Measurements from ENCODE around the gene ASB6. TPM values are rescaled to one million over a fixed set of nuclear protein-coding genes. Genes with fewer than 3 reads are reported as not detected.

ASB6 gene
- total RNA-seq, 1 experiment from 2014 or later: 21.0 TPM

- Histone ChIP-seq H3K4ac (ENCODE audit: low read depth, low read length) (no peak overlapping the region), H4K20me1 (ENCODE audit: control insufficient read depth, insufficient read depth, insufficient read length) (no peaks in the 10 kb centered on the region), H3K9ac (ENCODE audit: extremely low read depth, insufficient read length, low read length) (no peak overlapping the region), H2BK5ac (ENCODE audit: insufficient read length, low read length) (no peak overlapping the region), H2BK120ac (ENCODE audit: low read depth, low read length, poor library complexity, severe bottlenecking) (no peak overlapping the region), H2AK5ac (ENCODE audit: insufficient read length, low read length) (no peak overlapping the region), H4K91ac (ENCODE audit: insufficient read length, low read depth, low read length) (no peak overlapping the region), H3K18ac (ENCODE audit: insufficient read length, low read depth, low read length) (no peak overlapping the region), H3K23me2 (ENCODE audit: insufficient read length, low read depth, low read length, poor library complexity, severe bottlenecking) (no peaks in the 10 kb centered on the region), H3K27me3 (ENCODE audit: insufficient read depth, low read length) (no peaks in the 10 kb centered on the region), H3K27ac (ENCODE audit: insufficient read length, low read depth, low read length) (no peak overlapping the region), H2BK15ac (ENCODE audit: low read depth, low read length) (no peak overlapping the region), H3K9me3 (ENCODE audit: control insufficient read depth, low read depth, low read length) (no peaks in the 10 kb centered on the region), H3K23ac (ENCODE audit: insufficient read length, low read depth, low read length) (no peak overlapping the region), H2BK20ac (ENCODE audit: low read depth, low read length, poor library complexity, severe bottlenecking) (no peak overlapping the region), H3K4me2 (ENCODE audit: insufficient read depth, insufficient read length, low read length) (no peak overlapping the region), H3K14ac (ENCODE audit: insufficient read depth, low read length) (no peak overlapping the region), H2BK12ac (ENCODE audit: insufficient read length, low read depth, low read length) (no peak overlapping the region), H4K5ac (ENCODE audit: insufficient read length, low read depth, low read length) (no peak overlapping the region), H4K8ac (replicated peaks; ENCODE audit: insufficient read length, low read depth, low read length) (no peak overlapping the region), H3K79me2 (ENCODE audit: insufficient read depth, low read length) (no peaks in the 10 kb centered on the region), H3K4me1 (ENCODE audit: insufficient read depth, low read length) (no peaks in the 10 kb centered on the region), H3K79me1 (ENCODE audit: insufficient read depth, low read depth, low read length, poor library complexity, severe bottlenecking) (no peaks in the 10 kb centered on the region), H3K56ac (ENCODE audit: insufficient read length, low read depth, low read length) (no peak overlapping the region), H2AFZ (ENCODE audit: low read length) (no peak overlapping the region), H3T11ph (ENCODE audit: low read length) (no peak overlapping the region)
- Mint-ChIP-seq H3K36me3 (ENCODE audit: insufficient read depth in 1 of 3, low read depth in 3 of 3) (no peaks in the 10 kb centered on the region), H3K27ac (peak overlapping the region in 1 of 3 experiments; percentile 28; a peak in 1 of 7 replicates), H3K9me3 (no peaks in the 10 kb centered on the region), H3K27me3 (ENCODE audit: low read depth) (peaks cover 9% of the 10 kb centered on the region), H3K4me1 (peaks cover 7 to 20% of the 10 kb centered on the region in 2 experiments), H3K4me3 (no peak overlapping the region)
- TF ChIP-seq, protein P1, sequence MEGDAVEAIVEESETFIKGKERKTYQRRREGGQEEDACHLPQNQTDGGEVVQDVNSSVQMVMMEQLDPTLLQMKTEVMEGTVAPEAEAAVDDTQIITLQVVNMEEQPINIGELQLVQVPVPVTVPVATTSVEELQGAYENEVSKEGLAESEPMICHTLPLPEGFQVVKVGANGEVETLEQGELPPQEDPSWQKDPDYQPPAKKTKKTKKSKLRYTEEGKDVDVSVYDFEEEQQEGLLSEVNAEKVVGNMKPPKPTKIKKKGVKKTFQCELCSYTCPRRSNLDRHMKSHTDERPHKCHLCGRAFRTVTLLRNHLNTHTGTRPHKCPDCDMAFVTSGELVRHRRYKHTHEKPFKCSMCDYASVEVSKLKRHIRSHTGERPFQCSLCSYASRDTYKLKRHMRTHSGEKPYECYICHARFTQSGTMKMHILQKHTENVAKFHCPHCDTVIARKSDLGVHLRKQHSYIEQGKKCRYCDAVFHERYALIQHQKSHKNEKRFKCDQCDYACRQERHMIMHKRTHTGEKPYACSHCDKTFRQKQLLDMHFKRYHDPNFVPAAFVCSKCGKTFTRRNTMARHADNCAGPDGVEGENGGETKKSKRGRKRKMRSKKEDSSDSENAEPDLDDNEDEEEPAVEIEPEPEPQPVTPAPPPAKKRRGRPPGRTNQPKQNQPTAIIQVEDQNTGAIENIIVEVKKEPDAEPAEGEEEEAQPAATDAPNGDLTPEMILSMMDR (conservative IDR thresholded peaks at IDR 0.05): 0 out of 3 replicates have a peak, but pooled peaks have one; percentile 16
- no CpG with 5 or more reads among the region's 12 CpGs for WGBS (ENCODE audit: extremely low coverage, insufficient read length, low lambda C conversion rate)
- DNase-seq: no peak
Observed at GRCh38 chr9:129676975-129677374, 35.0 kb upstream of the ASB6 start.

Data from H9 (cell line).